Measurements from ENCODE around the gene TEAD1. TPM values are rescaled to one million over a fixed set of nuclear protein-coding genes. Genes with fewer than 3 reads are reported as not detected.

Gene TEAD1
- total and polyA plus RNA-seq, 2 donors (not counting 1 experiment from before 2014, with no cell fraction given): 88.6 to 121 TPM

DNA sequence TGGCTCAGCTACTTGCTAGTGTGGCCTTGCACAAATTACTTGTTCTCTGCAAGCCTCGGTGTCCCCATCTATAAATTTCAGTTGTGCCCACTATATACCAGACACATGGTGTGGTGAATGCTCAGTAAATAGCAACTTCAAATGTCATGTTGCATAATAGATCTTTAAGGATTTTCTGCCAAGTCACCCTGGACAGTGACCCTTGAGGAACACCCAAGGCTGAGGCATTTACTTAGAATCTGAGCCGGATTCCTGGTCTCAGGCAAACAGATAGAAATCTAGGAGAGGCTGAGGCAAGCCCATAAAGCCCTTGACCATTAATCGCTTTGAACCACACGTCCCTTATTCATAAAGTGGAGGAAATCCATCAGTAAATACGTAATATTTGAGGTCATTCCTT, 9.7 kb downstream of the TEAD1 start:
- peak overlapping the region; percentile 8 for H3K4me2 ChIP-seq (ENCODE audit: extremely low read depth, insufficient read depth, low read length)
- no peaks in the 10 kb centered on the region for H3K27me3 ChIP-seq (ENCODE audit: control insufficient read depth, insufficient read depth, low read length)
- H3K4me3 ChIP-seq (replicated peaks in 1 of 4; ENCODE audit: control extremely low read depth in 1 of 4, insufficient read depth in 1 of 4, low read depth in 3 of 4, low read length in 4 of 4): no peak overlapping the region
- no peak overlapping the region for H3K27ac ChIP-seq (ENCODE audit: insufficient read depth, low read length)
- peak; percentile 49 to 71 for DNase-seq (ENCODE audit: low read depth in 2 of 2)
- H3K4me1 ChIP-seq (ENCODE audit: control insufficient read depth, extremely low read depth, insufficient read depth, low read length): peaks cover 52% of the 10 kb centered on the region
- no peaks in the 10 kb centered on the region for H3K9me3 ChIP-seq (ENCODE audit: control insufficient read depth, insufficient read depth, low read depth, low read length)
- no peaks in the 10 kb centered on the region for H4K20me1 ChIP-seq (ENCODE audit: control insufficient read depth, extremely low read depth, insufficient read depth, low read length)
- TF ChIP-seq, protein P1, sequence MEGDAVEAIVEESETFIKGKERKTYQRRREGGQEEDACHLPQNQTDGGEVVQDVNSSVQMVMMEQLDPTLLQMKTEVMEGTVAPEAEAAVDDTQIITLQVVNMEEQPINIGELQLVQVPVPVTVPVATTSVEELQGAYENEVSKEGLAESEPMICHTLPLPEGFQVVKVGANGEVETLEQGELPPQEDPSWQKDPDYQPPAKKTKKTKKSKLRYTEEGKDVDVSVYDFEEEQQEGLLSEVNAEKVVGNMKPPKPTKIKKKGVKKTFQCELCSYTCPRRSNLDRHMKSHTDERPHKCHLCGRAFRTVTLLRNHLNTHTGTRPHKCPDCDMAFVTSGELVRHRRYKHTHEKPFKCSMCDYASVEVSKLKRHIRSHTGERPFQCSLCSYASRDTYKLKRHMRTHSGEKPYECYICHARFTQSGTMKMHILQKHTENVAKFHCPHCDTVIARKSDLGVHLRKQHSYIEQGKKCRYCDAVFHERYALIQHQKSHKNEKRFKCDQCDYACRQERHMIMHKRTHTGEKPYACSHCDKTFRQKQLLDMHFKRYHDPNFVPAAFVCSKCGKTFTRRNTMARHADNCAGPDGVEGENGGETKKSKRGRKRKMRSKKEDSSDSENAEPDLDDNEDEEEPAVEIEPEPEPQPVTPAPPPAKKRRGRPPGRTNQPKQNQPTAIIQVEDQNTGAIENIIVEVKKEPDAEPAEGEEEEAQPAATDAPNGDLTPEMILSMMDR (conservative IDR thresholded peaks at IDR 0.05 in 1 of 2, IDR thresholded peaks at IDR 0.05 in 1 of 2; ENCODE audit: low read depth in 1 of 2, low read length in 2 of 2): no peak
- TF ChIP-seq EZH2 (IDR thresholded peaks at IDR 0.05; ENCODE audit: low read length, missing control alignments): no peak
- peaks cover 4% of the 10 kb centered on the region for H3K36me3 ChIP-seq (ENCODE audit: control insufficient read depth, insufficient read depth, low read length)
- peaks cover 99% of the 10 kb centered on the region for H3K79me2 ChIP-seq (ENCODE audit: control insufficient read depth, insufficient read depth, low read length)
- H3K9ac ChIP-seq (ENCODE audit: insufficient read depth, low read length): no peak overlapping the region
- no peak overlapping the region for H2AFZ ChIP-seq (ENCODE audit: low read length)

DNA sequence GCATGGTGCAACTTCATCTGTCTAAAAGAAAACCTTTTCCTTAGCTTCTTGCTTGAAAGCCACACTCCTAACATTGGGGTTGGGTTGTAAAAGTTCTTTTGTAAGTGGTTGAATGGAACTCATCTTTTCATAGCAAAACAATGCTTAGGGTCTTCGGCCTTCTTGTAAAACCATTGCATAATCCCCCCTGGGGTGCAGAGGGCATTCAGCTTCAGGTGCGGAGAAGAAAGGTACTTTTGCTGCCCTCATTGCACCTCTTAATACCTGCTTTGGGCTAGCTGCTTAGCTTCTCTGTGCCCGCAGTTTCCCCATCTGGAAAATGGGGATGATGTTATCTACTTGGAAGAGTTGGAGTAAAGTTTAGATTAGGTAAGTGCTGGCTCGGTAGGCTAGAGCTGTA, 10.1 kb downstream of the TEAD1 start:
- Histone ChIP-seq H3K9ac (ENCODE audit: insufficient read depth, low read length) (no peak overlapping the region), H3K79me2 (ENCODE audit: control insufficient read depth, insufficient read depth, low read length) (peaks cover 99% of the 10 kb centered on the region), H3K9me3 (ENCODE audit: control insufficient read depth, insufficient read depth, low read depth, low read length) (no peaks in the 10 kb centered on the region), H2AFZ (ENCODE audit: low read length) (no peak overlapping the region), H3K4me2 (ENCODE audit: extremely low read depth, insufficient read depth, low read length) (no peak overlapping the region), H3K4me3 (replicated peaks in 1 of 4; ENCODE audit: control extremely low read depth in 1 of 4, insufficient read depth in 1 of 4, low read depth in 3 of 4, low read length in 4 of 4) (no peak overlapping the region), H3K36me3 (ENCODE audit: control insufficient read depth, insufficient read depth, low read length) (peaks cover 4% of the 10 kb centered on the region), H4K20me1 (ENCODE audit: control insufficient read depth, extremely low read depth, insufficient read depth, low read length) (no peaks in the 10 kb centered on the region), H3K4me1 (ENCODE audit: control insufficient read depth, extremely low read depth, insufficient read depth, low read length) (peaks cover 55% of the 10 kb centered on the region), H3K27me3 (ENCODE audit: control insufficient read depth, insufficient read depth, low read length) (no peaks in the 10 kb centered on the region), H3K27ac (ENCODE audit: insufficient read depth, low read length) (peak overlapping the region; percentile 42)
- TF ChIP-seq, protein P1 (conservative IDR thresholded peaks at IDR 0.05 in 1 of 2, IDR thresholded peaks at IDR 0.05 in 1 of 2; ENCODE audit: low read depth in 1 of 2, low read length in 2 of 2): no peak
- TF ChIP-seq EZH2 (IDR thresholded peaks at IDR 0.05; ENCODE audit: low read length, missing control alignments): no peak
- DNase-seq (ENCODE audit: low read depth in 2 of 2): no peak

DNA sequence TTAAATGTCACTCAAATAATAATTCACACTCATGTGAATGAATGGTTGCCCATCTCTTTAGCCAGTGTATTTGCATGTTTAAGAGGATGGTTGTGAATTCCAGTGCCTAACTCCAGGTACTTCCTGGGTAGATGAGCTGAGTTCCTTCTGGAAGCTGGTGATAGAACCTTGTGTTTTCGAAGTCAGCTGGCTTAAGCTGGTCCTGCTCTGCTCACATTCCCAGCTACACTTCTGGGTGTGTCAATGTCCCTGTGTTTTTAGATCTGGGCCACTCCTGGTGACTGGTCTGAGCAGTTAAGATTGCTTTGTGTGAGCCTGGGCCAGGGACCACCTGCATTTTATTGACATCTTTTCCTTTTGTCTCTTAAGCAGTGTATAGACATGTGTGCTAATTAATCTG, 10.6 kb downstream of the TEAD1 start:
- Histone ChIP-seq H3K27ac (ENCODE audit: insufficient read depth, low read length) (peak overlapping the region; percentile 42), H4K20me1 (ENCODE audit: control insufficient read depth, extremely low read depth, insufficient read depth, low read length) (no peaks in the 10 kb centered on the region), H2AFZ (ENCODE audit: low read length) (no peak overlapping the region), H3K4me1 (ENCODE audit: control insufficient read depth, extremely low read depth, insufficient read depth, low read length) (peaks cover 52% of the 10 kb centered on the region), H3K9ac (ENCODE audit: insufficient read depth, low read length) (no peak overlapping the region), H3K27me3 (ENCODE audit: control insufficient read depth, insufficient read depth, low read length) (no peaks in the 10 kb centered on the region), H3K79me2 (ENCODE audit: control insufficient read depth, insufficient read depth, low read length) (peaks cover 99% of the 10 kb centered on the region), H3K4me3 (replicated peaks in 1 of 4; ENCODE audit: control extremely low read depth in 1 of 4, insufficient read depth in 1 of 4, low read depth in 3 of 4, low read length in 4 of 4) (no peak overlapping the region), H3K9me3 (ENCODE audit: control insufficient read depth, insufficient read depth, low read depth, low read length) (no peaks in the 10 kb centered on the region), H3K36me3 (ENCODE audit: control insufficient read depth, insufficient read depth, low read length) (peaks cover 4% of the 10 kb centered on the region), H3K4me2 (ENCODE audit: extremely low read depth, insufficient read depth, low read length) (peak overlapping the region; percentile 37)
- TF ChIP-seq EZH2 (IDR thresholded peaks at IDR 0.05; ENCODE audit: low read length, missing control alignments): no peak
- TF ChIP-seq, protein P1 (conservative IDR thresholded peaks at IDR 0.05 in 1 of 2, IDR thresholded peaks at IDR 0.05 in 1 of 2; ENCODE audit: low read depth in 1 of 2, low read length in 2 of 2): no peak
- DNase-seq (ENCODE audit: low read depth in 2 of 2): no peak

Measured in fibroblast of lung (primary cell).